OCI-LY1 (cell line): Measurements from ENCODE around the gene PABPN1L.

Source experiments
- H2AFZ ChIP-seq: fragments of 200-600 bp; sonication (generic), shearing (Covaris generic); 2 replicates; pipeline ENCODE4 v1.6.0; 2014; ENCODE audit warnings: antibody characterized with exemption, mild to moderate bottlenecking, low read length
- H3F3A ChIP-seq: fragments of 200-600 bp; sonication (generic), shearing (Covaris generic); 2 replicates; pipeline ENCODE4 v1.6.0; 2014; ENCODE audit warnings: mild to moderate bottlenecking, antibody characterized with exemption, low read length, moderate library complexity; ENCODE audit not compliant: insufficient read depth
- H3K27ac ChIP-seq: fragments of 200-600 bp; sonication (generic); 2 replicates; pipeline ENCODE4 v1.5.1; 2014; ENCODE audit warnings: low read length, mixed run types, mild to moderate bottlenecking, low read depth; ENCODE audit not compliant: poor library complexity, severe bottlenecking
- H3K27me3 ChIP-seq: fragments of 200-600 bp; sonication (generic); 2 replicates; pipeline ENCODE4 v1.6.0; 2014; ENCODE audit warnings: antibody characterized with exemption, mild to moderate bottlenecking, low read length, moderate library complexity; ENCODE audit not compliant: insufficient read depth
- H3K36me3 ChIP-seq: fragments of 200-600 bp; sonication (generic); 2 replicates; pipeline ENCODE4 v1.6.1; 2014; ENCODE audit warnings: mild to moderate bottlenecking, antibody characterized with exemption, low read length, moderate library complexity, mixed read lengths; ENCODE audit not compliant: insufficient read depth
- H3K4me1 ChIP-seq: fragments of 200-600 bp; sonication (generic); 2 replicates; pipeline ENCODE4 v1.5.1; 2014; ENCODE audit warnings: mild to moderate bottlenecking, low read length, moderate library complexity; ENCODE audit not compliant: insufficient read depth, severe bottlenecking
- H3K4me2 ChIP-seq: fragments of 200-600 bp; sonication (generic), shearing (Covaris generic); 2 replicates; pipeline ENCODE4 v1.6.1; 2014; ENCODE audit warnings: low read length
- H3K4me3 ChIP-seq: fragments of 200-600 bp; sonication (generic); 2 replicates; pipeline ENCODE4 v1.5.1; 2014; ENCODE audit warnings: low read length, low read depth, mild to moderate bottlenecking, mixed read lengths; ENCODE audit not compliant: poor library complexity, severe bottlenecking
- H3K79me2 ChIP-seq: fragments of 200-600 bp; shearing (Covaris generic); 2 replicates; pipeline ENCODE4 v1.6.1; 2016; ENCODE audit warnings: mixed run types, low read length, mixed read lengths; ENCODE audit not compliant: insufficient read depth
- H3K9ac ChIP-seq: fragments of 200-600 bp; sonication (generic), shearing (Covaris generic); 2 replicates; pipeline ENCODE4 v1.6.1; 2014; ENCODE audit warnings: mild to moderate bottlenecking, low read length, mixed read lengths
- H3K9me2 ChIP-seq: fragments of 200-600 bp; sonication (generic), shearing (Covaris generic); 2 replicates; pipeline ENCODE4 v1.6.1; 2014; ENCODE audit warnings: low read depth, mild to moderate bottlenecking, low read length, mixed read lengths
- H3K9me3 ChIP-seq: fragments of 200-600 bp; shearing (Covaris generic); 2 replicates; pipeline ENCODE4 v1.6.1; 2014; ENCODE audit warnings: low read length, mixed read lengths
- H4K20me1 ChIP-seq: fragments of 200-600 bp; sonication (generic), shearing (Covaris generic); 2 replicates; pipeline ENCODE4 v1.6.0; 2016; ENCODE audit warnings: mild to moderate bottlenecking, low read length; ENCODE audit not compliant: insufficient read depth
- EZH2 ChIP-seq: fragments of 200-600 bp; sonication (generic), shearing (Covaris generic); IDR thresholded peaks from 2 replicates; pipeline ENCODE4 v1.8.0; 2017; ENCODE audit warnings: borderline replicate concordance, mixed run types, mild to moderate bottlenecking, antibody characterized with exemption, low read length, moderate library complexity, mixed read lengths
- TF ChIP-seq, protein P1 (sequence below): fragments of 200-600 bp; sonication (generic), shearing (Covaris generic); IDR thresholded peaks from 2 replicates; pipeline ENCODE4 v1.5.1; 2017; ENCODE audit warnings: mild to moderate bottlenecking, antibody characterized with exemption, low read length, moderate library complexity, mixed read lengths

Gene PABPN1L

GRCh38 chr16:88850531-88851199 lies 15.8 kb downstream of the PABPN1L start:
- Histone ChIP-seq H3K9me2 (no peaks in the 10 kb centered on the region), H3K36me3 (no peaks in the 10 kb centered on the region; the same call in 1 of the 2 replicates), H3K4me3 (no peak overlapping the region), H2AFZ (no peak overlapping the region), H3K79me2 (no peaks in the 10 kb centered on the region), H3K4me1 (peaks cover 2% of the 10 kb centered on the region), H4K20me1 (no peaks in the 10 kb centered on the region), H3K9me3 (no peaks in the 10 kb centered on the region), H3K27me3 (no peaks in the 10 kb centered on the region), H3K27ac (no peak overlapping the region), H3K4me2 (no peak overlapping the region), H3K9ac (no peak overlapping the region), H3F3A (no peaks in the 10 kb centered on the region)
- TF ChIP-seq EZH2 = no peak
- TF ChIP-seq, protein P1, sequence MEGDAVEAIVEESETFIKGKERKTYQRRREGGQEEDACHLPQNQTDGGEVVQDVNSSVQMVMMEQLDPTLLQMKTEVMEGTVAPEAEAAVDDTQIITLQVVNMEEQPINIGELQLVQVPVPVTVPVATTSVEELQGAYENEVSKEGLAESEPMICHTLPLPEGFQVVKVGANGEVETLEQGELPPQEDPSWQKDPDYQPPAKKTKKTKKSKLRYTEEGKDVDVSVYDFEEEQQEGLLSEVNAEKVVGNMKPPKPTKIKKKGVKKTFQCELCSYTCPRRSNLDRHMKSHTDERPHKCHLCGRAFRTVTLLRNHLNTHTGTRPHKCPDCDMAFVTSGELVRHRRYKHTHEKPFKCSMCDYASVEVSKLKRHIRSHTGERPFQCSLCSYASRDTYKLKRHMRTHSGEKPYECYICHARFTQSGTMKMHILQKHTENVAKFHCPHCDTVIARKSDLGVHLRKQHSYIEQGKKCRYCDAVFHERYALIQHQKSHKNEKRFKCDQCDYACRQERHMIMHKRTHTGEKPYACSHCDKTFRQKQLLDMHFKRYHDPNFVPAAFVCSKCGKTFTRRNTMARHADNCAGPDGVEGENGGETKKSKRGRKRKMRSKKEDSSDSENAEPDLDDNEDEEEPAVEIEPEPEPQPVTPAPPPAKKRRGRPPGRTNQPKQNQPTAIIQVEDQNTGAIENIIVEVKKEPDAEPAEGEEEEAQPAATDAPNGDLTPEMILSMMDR = no peak

DNA sequence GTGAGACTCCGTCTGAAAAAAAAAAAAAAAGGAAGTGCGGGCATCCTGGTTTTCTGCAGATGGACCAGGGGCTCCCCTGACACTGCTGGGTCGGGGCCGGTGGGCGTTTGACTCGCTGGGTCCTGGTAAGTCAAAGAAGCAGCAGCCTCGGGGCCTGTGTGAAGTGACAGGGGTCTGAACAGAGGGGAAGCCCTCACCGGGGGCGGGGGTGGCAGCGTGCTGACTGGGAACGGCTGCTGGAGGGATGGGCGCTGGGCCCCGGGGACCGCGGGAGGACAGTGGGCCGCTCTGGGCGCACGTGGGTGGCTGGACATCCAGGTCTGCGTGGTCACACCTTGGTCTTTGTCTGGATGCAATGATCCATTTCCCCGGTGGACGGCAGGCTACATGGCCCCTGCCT lies 17.9 kb downstream of the PABPN1L start:
- Histone ChIP-seq H3K4me3 (no peak overlapping the region), H3K9ac (no peak overlapping the region), H3K36me3 (no peaks in the 10 kb centered on the region; the same call in 1 of the 2 replicates), H3F3A (no peaks in the 10 kb centered on the region), H3K27ac (no peak overlapping the region), H4K20me1 (no peaks in the 10 kb centered on the region), H3K9me3 (no peaks in the 10 kb centered on the region), H3K4me1 (no peaks in the 10 kb centered on the region), H3K4me2 (no peak overlapping the region), H3K9me2 (no peaks in the 10 kb centered on the region), H3K27me3 (no peaks in the 10 kb centered on the region), H2AFZ (no peak overlapping the region), H3K79me2 (no peaks in the 10 kb centered on the region)
- TF ChIP-seq, protein P1 = no peak
- no peak for TF ChIP-seq EZH2

DNA sequence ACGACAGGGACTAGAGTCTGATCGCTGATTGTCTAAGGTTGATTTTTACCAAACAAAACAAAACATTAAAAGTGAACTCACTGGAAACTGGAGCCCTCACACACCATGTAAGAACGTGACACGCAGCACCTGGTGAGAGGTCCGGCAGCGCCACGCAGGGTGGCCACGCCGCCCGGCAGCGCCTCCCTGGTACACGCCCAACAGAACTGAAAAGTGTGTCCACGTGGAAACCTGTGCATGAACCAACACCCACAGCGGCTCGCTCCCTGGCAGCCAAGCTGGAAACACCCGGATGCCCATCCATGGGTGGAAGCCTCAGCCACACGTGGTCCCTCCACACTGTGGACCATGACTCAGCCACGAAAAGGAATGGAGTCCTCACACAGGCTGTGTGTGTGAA lies 18.8 kb downstream of the PABPN1L start:
- no peaks in the 10 kb centered on the region for H3K9me3 ChIP-seq
- H3K4me3 ChIP-seq = no peak overlapping the region
- TF ChIP-seq, protein P1 = no peak
- no peak for TF ChIP-seq EZH2
- H3K27ac ChIP-seq = no peak overlapping the region
- H3K4me1 ChIP-seq = no peaks in the 10 kb centered on the region
- H2AFZ ChIP-seq = no peak overlapping the region
- H3K4me2 ChIP-seq = no peak overlapping the region
- H4K20me1 ChIP-seq = no peaks in the 10 kb centered on the region
- H3K9me2 ChIP-seq = no peaks in the 10 kb centered on the region
- H3K79me2 ChIP-seq = no peaks in the 10 kb centered on the region
- H3K27me3 ChIP-seq = no peaks in the 10 kb centered on the region
- no peaks in the 10 kb centered on the region for H3F3A ChIP-seq
- H3K36me3 ChIP-seq = no peaks in the 10 kb centered on the region; the same call in 1 of the 2 replicates
- H3K9ac ChIP-seq = no peak overlapping the region
